DND-41 (cell line): Measurements from ENCODE around the gene PMP22.

Experiments
- EZH2 ChIP-seq: IDR thresholded peaks from 3 replicates; pipeline ENCODE4 v1.6.1; 2012; ENCODE audit warnings: borderline replicate concordance, low read depth, mild to moderate bottlenecking, moderate library complexity, low read length, inconsistent platforms; ENCODE audit not compliant: severe bottlenecking
- TF ChIP-seq, protein P1 (sequence below): IDR thresholded peaks from 2 replicates; pipeline ENCODE4 v1.5.1; 2012; ENCODE audit warnings: borderline replicate concordance, low read length, moderate library complexity, mild to moderate bottlenecking; ENCODE audit not compliant: poor library complexity, severe bottlenecking; ENCODE audit errors: extremely low read depth

DNA sequence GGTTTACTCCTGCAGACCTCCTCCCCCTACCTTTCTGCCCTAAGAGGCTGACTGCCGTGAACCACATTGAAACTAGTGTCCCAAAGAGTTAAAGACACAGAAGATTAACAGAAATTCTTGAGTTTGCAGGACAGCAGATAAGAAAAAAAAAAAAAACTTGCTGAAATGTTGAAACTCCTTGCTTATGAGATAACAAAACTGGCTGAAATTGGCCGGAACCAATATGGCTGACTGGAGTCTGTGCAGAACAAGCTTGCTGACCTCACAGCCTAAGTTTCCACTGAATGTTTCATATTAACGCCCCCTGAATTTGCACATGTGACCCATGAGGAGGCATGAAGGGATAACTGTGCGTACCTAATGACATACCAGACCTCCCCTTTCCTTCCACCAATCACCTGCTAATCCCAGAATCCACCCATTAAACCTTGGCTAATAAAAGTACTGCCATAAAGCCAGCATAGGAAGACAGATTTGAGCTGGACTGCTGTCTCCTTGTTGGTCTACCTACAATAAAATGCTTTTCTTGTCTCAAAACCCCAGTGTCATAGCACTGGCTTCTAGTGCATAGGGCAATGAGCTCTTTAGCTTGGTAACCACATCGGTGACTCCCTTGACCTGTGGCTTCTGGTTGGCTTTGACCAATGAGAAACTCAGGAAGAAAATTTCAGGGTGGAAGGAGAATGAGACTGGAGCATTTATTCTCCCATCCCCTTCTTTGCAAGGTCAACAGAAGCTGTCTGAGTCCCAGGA lies 80.1 kb downstream of the PMP22 start:
- TF ChIP-seq, protein P1, sequence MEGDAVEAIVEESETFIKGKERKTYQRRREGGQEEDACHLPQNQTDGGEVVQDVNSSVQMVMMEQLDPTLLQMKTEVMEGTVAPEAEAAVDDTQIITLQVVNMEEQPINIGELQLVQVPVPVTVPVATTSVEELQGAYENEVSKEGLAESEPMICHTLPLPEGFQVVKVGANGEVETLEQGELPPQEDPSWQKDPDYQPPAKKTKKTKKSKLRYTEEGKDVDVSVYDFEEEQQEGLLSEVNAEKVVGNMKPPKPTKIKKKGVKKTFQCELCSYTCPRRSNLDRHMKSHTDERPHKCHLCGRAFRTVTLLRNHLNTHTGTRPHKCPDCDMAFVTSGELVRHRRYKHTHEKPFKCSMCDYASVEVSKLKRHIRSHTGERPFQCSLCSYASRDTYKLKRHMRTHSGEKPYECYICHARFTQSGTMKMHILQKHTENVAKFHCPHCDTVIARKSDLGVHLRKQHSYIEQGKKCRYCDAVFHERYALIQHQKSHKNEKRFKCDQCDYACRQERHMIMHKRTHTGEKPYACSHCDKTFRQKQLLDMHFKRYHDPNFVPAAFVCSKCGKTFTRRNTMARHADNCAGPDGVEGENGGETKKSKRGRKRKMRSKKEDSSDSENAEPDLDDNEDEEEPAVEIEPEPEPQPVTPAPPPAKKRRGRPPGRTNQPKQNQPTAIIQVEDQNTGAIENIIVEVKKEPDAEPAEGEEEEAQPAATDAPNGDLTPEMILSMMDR = no peak
- no peak for TF ChIP-seq EZH2
